ENCODE results near the gene CRAMP1. TPM values are rescaled to one million over a fixed set of nuclear protein-coding genes. Genes with fewer than 3 reads are reported as not detected.

CRAMP1 gene
- total RNA-seq, 1 experiment from 2014 or later: 33.0 TPM

GRCh38 chr16:1654505-1655268 is 42.5 kb downstream of the CRAMP1 start:
- no peak for DNase-seq (ENCODE audit: low spot score)
- H3K4me1 ChIP-seq (ENCODE audit: insufficient read depth, low read length, poor library complexity, severe bottlenecking): no peaks in the 10 kb centered on the region
- POLR2A ChIA-PET (ENCODE audit: low non-redundant PET): no interaction called here
- CTCF ChIA-PET: no interaction called here
- BruUV-seq (replicated peaks): no TSS peak
- no peak overlapping the region for H3K4me3 ChIP-seq (ENCODE audit: low read depth, low read length, poor library complexity, severe bottlenecking)
- peaks cover 38% of the 10 kb centered on the region for H3K36me3 ChIP-seq (ENCODE audit: insufficient read depth, low read length, poor library complexity, severe bottlenecking)
- no peaks in the 10 kb centered on the region for H3K27me3 ChIP-seq (replicated peaks; ENCODE audit: insufficient read depth, low read depth, low read length, poor library complexity)
- intact Hi-C loops (cut with micrococcal nuclease; ENCODE audit: unreplicated experiment): no loop called here
- H3K9me3 ChIP-seq (ENCODE audit: low read depth, low read length, poor library complexity, severe bottlenecking): no peaks in the 10 kb centered on the region
- TF ChIP-seq CTCF (conservative IDR thresholded peaks at IDR 0.05; ENCODE audit: low read depth, low read length): no peak
- TF ChIP-seq EZH2 (IDR thresholded peaks at IDR 0.05; ENCODE audit: borderline replicate concordance, low read depth, low read length, poor library complexity, severe bottlenecking): no peak
- no peak overlapping the region for H3K27ac ChIP-seq (ENCODE audit: low read depth, low read length, poor library complexity, severe bottlenecking)

GRCh38 chr16:1655269-1655807 is 43.2 kb downstream of the CRAMP1 start:
- no peaks in the 10 kb centered on the region for H3K27me3 ChIP-seq (replicated peaks; ENCODE audit: insufficient read depth, low read depth, low read length, poor library complexity)
- no peaks in the 10 kb centered on the region for H3K9me3 ChIP-seq (ENCODE audit: low read depth, low read length, poor library complexity, severe bottlenecking)
- H3K4me1 ChIP-seq (ENCODE audit: insufficient read depth, low read length, poor library complexity, severe bottlenecking): no peaks in the 10 kb centered on the region
- DNase-seq (ENCODE audit: low spot score): no peak
- H3K4me3 ChIP-seq (ENCODE audit: low read depth, low read length, poor library complexity, severe bottlenecking): no peak overlapping the region
- H3K27ac ChIP-seq (ENCODE audit: low read depth, low read length, poor library complexity, severe bottlenecking): no peak overlapping the region
- ChIA-PET CTCF (no interaction called here), POLR2A (ENCODE audit: low non-redundant PET) (no interaction called here)
- intact Hi-C loops (cut with micrococcal nuclease; ENCODE audit: unreplicated experiment): no loop called here
- TF ChIP-seq EZH2 (IDR thresholded peaks at IDR 0.05; ENCODE audit: borderline replicate concordance, low read depth, low read length, poor library complexity, severe bottlenecking): no peak
- no peak for TF ChIP-seq CTCF (conservative IDR thresholded peaks at IDR 0.05; ENCODE audit: low read depth, low read length)
- BruUV-seq (replicated peaks): no TSS peak
- H3K36me3 ChIP-seq (ENCODE audit: insufficient read depth, low read length, poor library complexity, severe bottlenecking): peaks cover 45% of the 10 kb centered on the region

- H3K4me1 ChIP-seq (ENCODE audit: insufficient read depth, low read length, poor library complexity, severe bottlenecking): no peaks in the 10 kb centered on the region
- ChIA-PET POLR2A (ENCODE audit: low non-redundant PET) (no interaction called here), CTCF (no interaction called here)
- no peak overlapping the region for H3K27ac ChIP-seq (ENCODE audit: low read depth, low read length, poor library complexity, severe bottlenecking)
- peaks cover 48% of the 10 kb centered on the region for H3K36me3 ChIP-seq (ENCODE audit: insufficient read depth, low read length, poor library complexity, severe bottlenecking)
- no peak for DNase-seq (ENCODE audit: low spot score)
- intact Hi-C loops (cut with micrococcal nuclease; ENCODE audit: unreplicated experiment): no loop called here
- no TSS peak for BruUV-seq (replicated peaks)
- no peak for TF ChIP-seq EZH2 (IDR thresholded peaks at IDR 0.05; ENCODE audit: borderline replicate concordance, low read depth, low read length, poor library complexity, severe bottlenecking)
- no peak for TF ChIP-seq CTCF (conservative IDR thresholded peaks at IDR 0.05; ENCODE audit: low read depth, low read length)
- H3K27me3 ChIP-seq (replicated peaks; ENCODE audit: insufficient read depth, low read depth, low read length, poor library complexity): no peaks in the 10 kb centered on the region
- no peak overlapping the region for H3K4me3 ChIP-seq (ENCODE audit: low read depth, low read length, poor library complexity, severe bottlenecking)
- H3K9me3 ChIP-seq (ENCODE audit: low read depth, low read length, poor library complexity, severe bottlenecking): no peaks in the 10 kb centered on the region
Measured at GRCh38 chr16:1655909-1656807, 44.0 kb downstream of the CRAMP1 start.

Measured in A673 (cell line).